B cell (primary cell): ENCODE measurements around the gene SNX32. TPM values are rescaled to one million over a fixed set of nuclear protein-coding genes. Genes with fewer than 3 reads are reported as not detected.

Experiments
- ATAC-seq: fragments of 200-7000 bp; cut with Tn5 transposase; one replicate; pipeline ENCODE4 v1.10.0; 2021; ENCODE audit warnings: low read depth, mild to moderate bottlenecking, moderate number of reproducible peaks, moderate library complexity
- CTCF ChIA-PET: fragments of 350-600 bp; sonication (Branson Sonifier 250); formaldehyde crosslinking; loops from one replicate; lab custom pipeline; 2021; ENCODE audit warnings: antibody characterized with exemption, inconsistent platforms; lab: Charles Lee
- POLR2A ChIA-PET: fragments of 350-600 bp; sonication (Branson Sonifier 250); formaldehyde crosslinking; loops from one replicate; lab custom pipeline; 2021; ENCODE audit warnings: antibody characterized with exemption; lab: Charles Lee
- DNase-seq: peaks from one replicate; pipeline ENCODE4 v3.0.0; 2013
- H2AFZ ChIP-seq: 2 replicates; pipeline ENCODE4 v1.6.1; 2012; ENCODE audit warnings: mild to moderate bottlenecking, low read depth, low read length; ENCODE audit not compliant: insufficient read depth, poor library complexity, severe bottlenecking
- H3K27ac ChIP-seq, 2 donors: 1 replicate in 1 of 2; 2 replicates in 1 of 2; pipeline ENCODE4 v1.5.1; 2012 to 2013; ENCODE audit warnings: low read length in 2 of 2, mild to moderate bottlenecking in 2 of 2, moderate library complexity in 1 of 2
- H3K27me3 ChIP-seq, 4 experiments: fragments of 200-600 bp in 1 of 4; sonication (generic) in 1 of 4; replicated peaks in 1 of 4; 1 replicate in 2 of 4; 2 replicates in 2 of 4; pipeline versions ENCODE4 v1.6.1 to v1.7.0; 2013 to 2016; ENCODE audit warnings: low read length in 3 of 4, mild to moderate bottlenecking in 2 of 4, mixed read lengths in 1 of 4, moderate library complexity in 1 of 4; ENCODE audit not compliant: insufficient read depth in 4 of 4, control insufficient read depth in 3 of 4; ENCODE audit errors: control extremely low read depth in 1 of 4
- H3K36me3 ChIP-seq, 2 experiments: replicated peaks in 1 of 2; 1 replicate in 1 of 2; 2 replicates in 1 of 2; pipeline versions ENCODE4 v1.6.1 to v1.7.1; 2013; ENCODE audit warnings: low read length in 1 of 2; ENCODE audit not compliant: insufficient read depth in 2 of 2, control insufficient read depth in 1 of 2; ENCODE audit errors: control extremely low read depth in 1 of 2, extremely low read depth in 1 of 2
- H3K4me1 ChIP-seq, 2 donors: fragments of 200-600 bp in 1 of 2; sonication (generic) in 1 of 2; 1 replicate in 1 of 2; 2 replicates in 1 of 2; pipeline versions ENCODE4 v1.5.1 to v1.6.1; 2013 to 2017; ENCODE audit warnings: low read length in 2 of 2; ENCODE audit not compliant: control insufficient read depth in 2 of 2, insufficient read depth in 2 of 2
- H3K4me2 ChIP-seq: replicated peaks from 2 replicates; pipeline ENCODE3; 2012; ENCODE audit warnings: mild to moderate bottlenecking, low read depth, low read length; ENCODE audit not compliant: poor library complexity, severe bottlenecking
- H3K4me3 ChIP-seq, 5 experiments: fragments of 200-600 bp in 1 of 5; sonication (generic) in 1 of 5; 1 replicate in 3 of 5; 2 replicates in 2 of 5; pipeline versions ENCODE4 v1.5.1 to v1.7.0; 2011 to 2016; ENCODE audit warnings: low read length in 4 of 5, mild to moderate bottlenecking in 4 of 5, low read depth in 2 of 5, control low read depth in 1 of 5, moderate library complexity in 1 of 5; ENCODE audit not compliant: insufficient read depth in 1 of 5; ENCODE audit errors: control extremely low read depth in 1 of 5, extremely low read depth in 1 of 5
- H3K79me2 ChIP-seq: fragments of 200-600 bp; sonication (generic); one replicate; pipeline ENCODE4 v1.6.0; 2016; ENCODE audit warnings: low read length; ENCODE audit not compliant: control insufficient read depth, insufficient read depth
- H3K9ac ChIP-seq: fragments of 200-600 bp; sonication (generic); 2 replicates; pipeline ENCODE4 v1.6.1; 2017; ENCODE audit warnings: mild to moderate bottlenecking, low read length, moderate library complexity
- H3K9me3 ChIP-seq, 3 donors: one replicate each; pipeline versions ENCODE4 v1.6.1 to v1.7.1; 2013; ENCODE audit warnings: low read length in 2 of 3; ENCODE audit not compliant: control insufficient read depth in 2 of 3, insufficient read depth in 1 of 3; ENCODE audit errors: control extremely low read depth in 1 of 3
- H4K20me1 ChIP-seq: 2 replicates; pipeline ENCODE4 v1.6.0; 2012; ENCODE audit warnings: mild to moderate bottlenecking, low read length; ENCODE audit not compliant: insufficient read depth, control insufficient read depth, poor library complexity, severe bottlenecking
- H3K27ac Mint-ChIP-seq: one replicate; pipeline ENCODE4 v1.8.0; 2021; ENCODE audit warnings: mixed read lengths
- H3K27me3 Mint-ChIP-seq: one replicate; pipeline ENCODE4 v1.8.0; 2021; ENCODE audit warnings: mixed read lengths
- H3K4me1 Mint-ChIP-seq: one replicate; pipeline ENCODE4 v1.8.0; 2021; ENCODE audit warnings: mixed read lengths
- H3K4me3 Mint-ChIP-seq: one replicate; pipeline ENCODE4 v1.8.0; 2021; ENCODE audit warnings: mixed read lengths
- H3K9me3 Mint-ChIP-seq: one replicate; pipeline ENCODE4 v1.8.0; 2022; ENCODE audit warnings: mixed read lengths; ENCODE audit not compliant: insufficient read depth
- CTCF ChIP-seq: fragments of 200-600 bp; IDR thresholded peaks from one replicate; pipeline ENCODE4 v1.8.0; 2022; ENCODE audit warnings: antibody characterized with exemption, mild to moderate bottlenecking
- EZH2 ChIP-seq: IDR thresholded peaks from 2 replicates; pipeline ENCODE4 v1.6.1; 2012; ENCODE audit warnings: borderline replicate concordance, low read depth, mild to moderate bottlenecking, moderate library complexity, low read length; ENCODE audit not compliant: insufficient read depth, poor library complexity, severe bottlenecking
- WGBS: methylation state at CpG from one replicate; pipeline ENCODE4 v1.1.5; 2013; ENCODE audit warnings: missing lambda C conversion rate; ENCODE audit not compliant: insufficient coverage; 5-methylcytosine and 5-hydroxymethylcytosine counted together
- intact Hi-C: fragments of 100-400 bp; cut with micrococcal nuclease; formaldehyde crosslinking; loops from one replicate; pipeline ENCODE4 v1.10.0; 2022
- polyA plus RNA-seq: library from polyadenylated mRNA; depleted of rRNA; stranded (reverse); fragments of >200 nt; gene quantifications from 2 replicates; pipeline ENCODE4 v1.2.3, GENCODE V29; 2012
- total RNA-seq, 2 donors: library from RNA; stranded (reverse); fragments of 120-200 nt in 1 of 2; gene quantifications; 1 replicate in 1 of 2; 2 replicates in 1 of 2; pipeline versions ENCODE4 v1.2.3 to v1.2.4, GENCODE V29; 2013 to 2022

SNX32 gene
- total and polyA plus RNA-seq, 2 donors (not counting 1 experiment from before 2014, with no cell fraction given), result 0.57 to 0.89 TPM

GRCh38 chr11:65859095-65859811, 25.5 kb downstream of the SNX32 start:
- Histone ChIP-seq H2AFZ (peak overlapping the region; percentile 85), H3K36me3 (peaks cover 0 to 53% of the 10 kb centered on the region in 2 experiments), H3K4me2 (peak overlapping the region; percentile 94), H3K79me2 (peaks cover 62% of the 10 kb centered on the region), H4K20me1 (peaks cover 61% of the 10 kb centered on the region), H3K9me3 (no peaks in the 10 kb centered on the region), H3K4me1 (peaks cover 27 to 55% of the 10 kb centered on the region in 2 donors), H3K4me3 (peak overlapping the region; percentile 81 to 98 (median 95)), H3K27me3 (no peaks in the 10 kb centered on the region), H3K9ac (peak overlapping the region; percentile 79), H3K27ac (peak overlapping the region; percentile 77 to 89)
- DNase-seq (peak; percentile 97), ATAC-seq (peak; percentile 62)
- Mint-ChIP-seq H3K27me3 (no peaks in the 10 kb centered on the region), H3K27ac (peak overlapping the region; percentile 98), H3K4me3 (peak overlapping the region; percentile 92), H3K4me1 (peaks cover 47% of the 10 kb centered on the region), H3K9me3 (no peaks in the 10 kb centered on the region)
- POLR2A ChIA-PET, result interaction anchor here (0.6 to 4.8 kb wide), 18 partner anchors 9 to 741 kb away, joined by 3 to 65 read pairs (median 8); partner anchors contain the start of genes BANF1, C11orf68, CCDC85B and EIF1AD
- TF ChIP-seq EZH2 (no peak), CTCF (no peak)
- WGBS, result under 1% methylated on average over 46 of the region's 46 CpGs
- CTCF ChIA-PET, result interaction anchor here (0.8 to 8.6 kb wide), 30 partner anchors 8 to 527 kb away, joined by 3 to 244 read pairs (median 4); partner anchors contain the start of genes AP5B1, BANF1, C11orf68 and CCDC85B
- intact Hi-C loops, result loop anchor here (1.0 to 5.0 kb wide), 8 partner anchors 14 to 408 kb away; partner anchors contain the start of genes AP5B1, BANF1, C11orf68 and DRAP1
